PFSK-1 (cell line): Measurements from ENCODE around the gene LDLRAD4.

Source experiments
- FOXP2 ChIP-seq: optimal IDR thresholded peaks from 2 replicates; pipeline ENCODE3; 2011; ENCODE audit warnings: borderline replicate concordance, control low read depth, inconsistent platforms; ENCODE audit not compliant: insufficient read depth; ENCODE audit errors: extremely low read length, extremely low read depth
- POLR2AphosphoS5 ChIP-seq: IDR thresholded peaks from 2 replicates; pipeline ENCODE4 v1.6.1; 2012; ENCODE audit warnings: low read depth, mild to moderate bottlenecking, control low read depth, low read length, moderate library complexity
- SIN3A ChIP-seq: IDR thresholded peaks from 2 replicates; pipeline ENCODE4 v1.6.1; 2012; ENCODE audit warnings: mild to moderate bottlenecking, low read length, moderate library complexity, borderline replicate concordance; ENCODE audit not compliant: insufficient read depth
- TAF1 ChIP-seq: IDR thresholded peaks from 2 replicates; pipeline ENCODE4 v1.6.1; 2012; ENCODE audit warnings: low read length, control low read depth, borderline replicate concordance; ENCODE audit not compliant: insufficient read depth
- TF ChIP-seq, protein P1 (sequence below), 2 experiments: IDR thresholded peaks; 2 replicates each; pipeline versions ENCODE4 v1.6.1 to v1.8.0; 2011 to 2012; ENCODE audit warnings: low read depth in 2 of 2, low read length in 2 of 2, control low read depth in 1 of 2, inconsistent platforms in 1 of 2, mild to moderate bottlenecking in 1 of 2, moderate library complexity in 1 of 2; ENCODE audit not compliant: insufficient read depth in 1 of 2

LDLRAD4 gene

GRCh38 chr18:13623871-13624270 is 405.3 kb downstream of the LDLRAD4 start:
- TF ChIP-seq, protein P1, sequence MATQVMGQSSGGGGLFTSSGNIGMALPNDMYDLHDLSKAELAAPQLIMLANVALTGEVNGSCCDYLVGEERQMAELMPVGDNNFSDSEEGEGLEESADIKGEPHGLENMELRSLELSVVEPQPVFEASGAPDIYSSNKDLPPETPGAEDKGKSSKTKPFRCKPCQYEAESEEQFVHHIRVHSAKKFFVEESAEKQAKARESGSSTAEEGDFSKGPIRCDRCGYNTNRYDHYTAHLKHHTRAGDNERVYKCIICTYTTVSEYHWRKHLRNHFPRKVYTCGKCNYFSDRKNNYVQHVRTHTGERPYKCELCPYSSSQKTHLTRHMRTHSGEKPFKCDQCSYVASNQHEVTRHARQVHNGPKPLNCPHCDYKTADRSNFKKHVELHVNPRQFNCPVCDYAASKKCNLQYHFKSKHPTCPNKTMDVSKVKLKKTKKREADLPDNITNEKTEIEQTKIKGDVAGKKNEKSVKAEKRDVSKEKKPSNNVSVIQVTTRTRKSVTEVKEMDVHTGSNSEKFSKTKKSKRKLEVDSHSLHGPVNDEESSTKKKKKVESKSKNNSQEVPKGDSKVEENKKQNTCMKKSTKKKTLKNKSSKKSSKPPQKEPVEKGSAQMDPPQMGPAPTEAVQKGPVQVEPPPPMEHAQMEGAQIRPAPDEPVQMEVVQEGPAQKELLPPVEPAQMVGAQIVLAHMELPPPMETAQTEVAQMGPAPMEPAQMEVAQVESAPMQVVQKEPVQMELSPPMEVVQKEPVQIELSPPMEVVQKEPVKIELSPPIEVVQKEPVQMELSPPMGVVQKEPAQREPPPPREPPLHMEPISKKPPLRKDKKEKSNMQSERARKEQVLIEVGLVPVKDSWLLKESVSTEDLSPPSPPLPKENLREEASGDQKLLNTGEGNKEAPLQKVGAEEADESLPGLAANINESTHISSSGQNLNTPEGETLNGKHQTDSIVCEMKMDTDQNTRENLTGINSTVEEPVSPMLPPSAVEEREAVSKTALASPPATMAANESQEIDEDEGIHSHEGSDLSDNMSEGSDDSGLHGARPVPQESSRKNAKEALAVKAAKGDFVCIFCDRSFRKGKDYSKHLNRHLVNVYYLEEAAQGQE (IDR thresholded peaks at IDR 0.05; ENCODE audit: insufficient read depth in 1 of 2, low read depth in 2 of 2, low read length in 2 of 2): no peak
- TF ChIP-seq FOXP2: no peak
- TF ChIP-seq SIN3A: no peak
- TF ChIP-seq POLR2AphosphoS5: no peak
- TF ChIP-seq TAF1: no peak

GRCh38 chr18:13624563-13625237 is 406.1 kb downstream of the LDLRAD4 start:
- TF ChIP-seq TAF1 (no peak), FOXP2 (no peak), POLR2AphosphoS5 (no peak), SIN3A (no peak)
- TF ChIP-seq, protein P1 (IDR thresholded peaks at IDR 0.05; ENCODE audit: insufficient read depth in 1 of 2, low read depth in 2 of 2, low read length in 2 of 2): no peak

DNA sequence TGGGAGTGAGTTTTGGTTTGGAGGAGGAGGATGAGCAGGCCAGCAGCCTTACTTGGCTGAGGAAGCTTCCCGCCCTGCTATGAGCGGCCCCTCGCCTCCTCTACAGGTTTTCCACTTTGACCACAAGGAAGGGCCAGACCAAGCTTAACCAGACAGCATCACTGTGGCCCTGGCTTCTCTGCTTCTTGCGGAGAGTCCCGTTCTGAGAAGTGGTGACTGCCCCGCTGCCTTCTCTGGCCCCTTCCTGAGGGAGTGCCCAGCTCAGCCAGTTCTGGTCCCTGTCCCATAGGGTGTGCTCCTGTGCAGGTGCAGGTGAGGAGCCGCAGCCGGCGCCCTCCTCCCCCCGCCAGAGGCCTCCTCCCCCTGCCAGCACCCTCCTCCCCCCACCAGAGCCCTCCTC is 406.8 kb downstream of the LDLRAD4 start:
- TF ChIP-seq, protein P1 (IDR thresholded peaks at IDR 0.05; ENCODE audit: insufficient read depth in 1 of 2, low read depth in 2 of 2, low read length in 2 of 2): no peak
- TF ChIP-seq POLR2AphosphoS5 (no peak), FOXP2 (no peak), TAF1 (no peak), SIN3A (no peak)

DNA sequence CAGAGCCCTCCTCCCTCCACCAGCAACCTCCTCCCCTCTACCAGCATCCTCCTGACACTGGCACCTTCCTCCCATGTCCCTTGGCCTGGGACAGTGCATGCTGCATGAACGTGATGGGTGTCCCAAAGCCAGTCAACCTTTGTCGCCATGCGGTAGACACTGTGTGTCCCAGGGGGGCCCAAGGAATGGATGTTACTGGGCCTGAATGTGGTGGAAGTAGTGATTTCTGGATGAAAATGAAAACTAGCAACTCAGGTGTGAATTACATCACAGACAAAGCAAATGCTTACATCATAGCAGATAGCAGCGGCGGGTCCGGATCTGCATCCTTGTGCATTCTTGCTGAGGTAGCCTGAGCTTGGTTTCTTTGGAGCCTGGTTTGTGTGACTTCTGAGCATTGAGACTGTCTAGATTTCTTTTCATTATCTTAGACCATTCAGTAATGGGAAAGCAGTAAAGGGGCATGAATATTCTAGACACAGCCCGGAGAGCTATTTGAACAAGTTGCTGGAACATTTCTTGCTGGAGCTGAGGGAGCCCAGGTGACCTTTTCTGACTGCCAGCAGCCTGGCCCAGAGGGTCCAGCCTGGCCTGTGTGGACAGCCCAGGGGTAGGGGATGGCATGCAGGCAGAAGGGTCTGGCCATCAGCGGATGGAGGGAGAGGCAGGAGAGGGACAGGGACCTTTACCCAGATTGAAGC is 407.4 kb downstream of the LDLRAD4 start:
- TF ChIP-seq FOXP2: no peak
- TF ChIP-seq POLR2AphosphoS5: no peak
- TF ChIP-seq, protein P1 (IDR thresholded peaks at IDR 0.05; ENCODE audit: insufficient read depth in 1 of 2, low read depth in 2 of 2, low read length in 2 of 2): no peak
- no peak for TF ChIP-seq TAF1
- no peak for TF ChIP-seq SIN3A
